ENCODE results near the gene BABAM2.

BABAM2 gene

DNA sequence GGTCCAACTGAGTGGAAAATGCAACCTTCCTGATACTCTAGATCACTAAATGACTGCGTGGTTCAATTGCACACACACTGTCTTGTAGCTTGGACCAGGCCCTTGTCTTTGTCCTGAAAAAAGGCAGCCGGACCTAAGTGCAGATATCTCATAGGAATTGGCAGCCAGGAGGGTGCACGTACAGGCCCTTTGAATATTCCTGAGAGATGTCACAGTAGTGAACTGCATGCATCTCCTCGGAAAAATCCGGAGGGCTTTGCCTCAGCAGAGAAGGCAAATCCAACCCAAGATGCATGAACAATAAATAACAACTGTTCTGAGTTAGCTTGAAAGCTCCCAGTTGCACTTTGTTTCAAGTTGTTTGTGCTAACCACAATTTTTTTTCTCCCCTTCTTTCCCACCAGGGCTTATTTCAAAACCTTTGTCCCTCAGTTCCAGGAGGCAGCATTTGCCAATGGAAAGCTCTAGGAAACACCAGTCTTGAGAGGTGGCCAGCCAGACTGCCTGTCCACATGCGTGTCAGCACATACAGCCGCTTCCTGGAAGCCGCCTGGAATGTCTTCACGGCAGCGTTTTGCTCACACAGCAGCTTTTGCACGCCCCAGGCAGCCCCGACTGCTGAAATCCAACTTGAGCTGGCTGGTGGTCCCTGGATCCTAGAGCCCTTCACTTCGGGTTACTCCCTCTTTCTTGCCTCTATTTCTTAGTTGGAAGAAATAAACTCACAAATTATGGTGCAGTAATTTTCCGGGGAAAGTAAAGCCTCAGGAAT is 447.7 kb downstream of the BABAM2 start:
- DNase-seq = no peak

DNA sequence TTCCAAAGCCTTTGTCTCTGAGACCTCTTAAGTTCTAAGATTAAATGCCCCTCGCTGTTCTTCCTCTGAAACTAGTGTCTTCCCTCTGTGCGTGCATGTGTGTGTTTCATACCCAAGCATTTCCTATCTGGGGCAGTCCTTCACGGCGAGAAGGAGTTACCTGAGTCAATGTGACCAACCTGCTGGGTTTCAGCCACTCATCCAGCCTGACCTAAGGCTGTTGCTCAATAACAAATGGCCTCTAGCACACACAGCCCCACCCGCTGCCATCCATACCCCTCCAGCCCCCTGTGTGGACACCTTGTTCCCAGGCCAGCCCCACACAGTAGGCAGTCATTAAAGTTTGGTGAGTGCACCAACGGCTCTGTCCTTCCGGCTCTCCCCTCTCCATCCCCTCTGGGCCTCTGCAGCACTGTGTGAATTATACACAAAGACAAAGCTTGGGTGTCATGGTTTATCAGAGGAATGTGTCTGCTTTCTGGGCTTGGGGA is 448.3 kb downstream of the BABAM2 start:
- no peak for DNase-seq

- no peak for DNase-seq
Measured at GRCh38 chr2:28339516-28340175, 449.1 kb downstream of the BABAM2 start.

DNA sequence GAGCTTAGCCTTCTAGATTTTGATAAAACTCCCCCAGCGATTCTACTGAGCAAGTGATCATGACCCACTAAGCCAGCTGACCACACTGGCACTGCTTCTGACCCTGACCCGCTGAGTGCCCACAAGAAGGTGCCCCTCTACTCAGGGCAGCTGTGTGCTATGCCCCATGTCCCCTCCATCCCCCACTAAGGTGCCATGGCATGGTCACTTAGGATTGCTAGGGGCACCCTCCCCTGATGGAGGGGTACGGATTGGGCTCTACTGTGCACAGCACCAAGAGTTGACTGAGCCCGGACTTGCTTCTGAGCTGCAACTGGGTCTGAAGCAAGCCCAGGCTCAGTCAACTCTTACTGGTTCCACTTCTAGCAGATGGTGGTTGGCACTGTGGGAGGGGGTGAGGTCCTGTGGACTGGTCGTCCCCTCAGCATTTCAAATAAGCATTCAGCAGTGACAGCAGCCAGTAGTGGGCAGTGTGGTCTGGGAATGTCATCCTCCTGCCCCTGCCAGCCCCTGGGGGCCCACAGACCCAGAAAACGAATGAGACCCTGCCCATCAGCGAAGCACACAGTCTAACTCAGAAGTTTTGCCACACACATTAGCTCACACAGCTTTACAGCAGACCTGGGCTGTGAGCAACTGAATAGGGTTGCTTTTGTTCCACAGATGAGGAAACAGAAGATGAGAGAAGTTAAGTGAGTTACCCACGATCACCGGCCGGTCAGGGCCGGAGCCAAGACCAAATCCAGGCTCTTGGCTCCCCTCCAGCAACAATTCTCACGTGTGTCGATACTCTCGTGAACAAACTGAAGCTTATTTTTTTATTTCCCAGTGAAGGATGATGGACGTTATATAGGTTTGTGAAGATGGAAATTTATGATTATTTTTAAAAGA is 450.0 kb downstream of the BABAM2 start:
- no peak for DNase-seq

GRCh38 chr2:28341208-28341891 is 450.8 kb downstream of the BABAM2 start:
- no peak for DNase-seq

DNA sequence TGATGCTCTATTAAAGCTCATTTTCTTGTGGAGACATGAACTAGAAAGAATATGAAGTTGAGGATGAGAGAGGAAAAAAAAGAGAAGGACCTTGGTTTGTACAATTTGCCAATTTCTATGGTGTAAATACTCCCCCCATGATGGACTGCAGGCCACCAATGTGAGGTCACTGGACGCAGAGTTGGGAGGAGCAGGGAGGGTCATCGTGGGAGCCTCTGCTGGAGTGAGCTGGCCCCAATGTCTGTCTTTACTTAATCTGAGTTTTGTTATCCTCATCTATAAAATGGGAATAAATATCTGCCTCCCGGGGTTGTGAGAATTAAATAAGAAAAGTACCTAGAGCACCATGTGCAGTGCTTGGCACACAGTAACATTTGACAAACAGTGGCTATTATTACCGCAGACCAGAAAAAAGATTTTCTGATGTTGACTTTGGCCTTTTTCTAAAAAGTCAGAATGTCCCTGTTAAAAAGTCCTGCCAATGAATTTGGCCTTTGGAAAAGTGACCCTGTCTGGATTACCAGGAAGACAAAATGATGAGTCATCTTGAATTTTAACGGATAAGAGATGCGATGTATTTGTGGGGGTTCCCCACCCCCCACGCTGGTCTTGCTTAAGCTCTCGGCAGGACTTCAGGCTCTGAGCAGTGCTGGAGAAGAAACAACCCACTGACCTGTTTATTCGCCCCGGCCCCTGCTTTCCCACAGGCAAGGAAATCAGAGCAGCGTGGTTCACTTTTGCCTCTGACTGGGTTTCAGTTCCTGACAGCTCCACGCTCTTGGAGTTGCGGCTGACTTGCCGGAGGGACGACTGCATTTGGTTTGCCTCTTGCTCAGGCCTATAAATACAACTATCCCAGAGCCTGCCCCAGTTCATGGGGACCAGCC is 451.8 kb downstream of the BABAM2 start:
- no peak for DNase-seq

DNA sequence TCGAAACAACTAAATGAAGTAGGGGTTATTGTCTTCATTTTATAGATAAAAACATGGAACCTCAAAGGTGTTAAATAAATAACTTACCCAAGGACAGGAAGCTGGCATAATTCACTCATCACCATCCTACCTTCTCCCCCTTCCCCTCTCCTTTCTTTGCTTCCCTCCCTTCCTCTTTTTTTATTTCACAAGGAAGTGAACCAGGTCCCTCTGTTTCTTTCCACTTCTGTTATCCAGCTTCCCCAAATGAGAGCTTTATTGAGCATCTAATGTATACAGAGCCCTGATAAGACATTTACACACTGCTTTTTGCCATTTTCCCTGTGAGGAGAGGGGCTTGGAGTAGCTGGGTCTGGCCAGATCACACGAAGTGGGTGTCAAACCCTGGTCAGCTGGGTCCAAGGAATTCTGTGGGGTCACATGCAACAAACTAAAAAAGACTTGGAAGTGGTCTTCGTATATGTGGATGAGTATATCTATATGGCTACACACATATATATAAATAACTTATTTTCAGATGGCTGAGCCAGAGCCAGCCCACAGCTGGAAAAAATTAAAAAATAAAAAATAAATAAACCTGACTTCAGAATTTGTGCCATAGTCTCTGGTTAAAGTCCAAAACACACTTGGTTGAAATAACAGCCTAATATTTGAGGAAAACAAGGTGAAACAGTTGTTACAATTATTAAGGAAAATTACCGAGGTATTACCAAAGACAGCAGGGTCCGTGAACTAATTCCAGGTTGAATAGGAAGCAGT is 452.8 kb downstream of the BABAM2 start:
- DNase-seq = no peak

DNA sequence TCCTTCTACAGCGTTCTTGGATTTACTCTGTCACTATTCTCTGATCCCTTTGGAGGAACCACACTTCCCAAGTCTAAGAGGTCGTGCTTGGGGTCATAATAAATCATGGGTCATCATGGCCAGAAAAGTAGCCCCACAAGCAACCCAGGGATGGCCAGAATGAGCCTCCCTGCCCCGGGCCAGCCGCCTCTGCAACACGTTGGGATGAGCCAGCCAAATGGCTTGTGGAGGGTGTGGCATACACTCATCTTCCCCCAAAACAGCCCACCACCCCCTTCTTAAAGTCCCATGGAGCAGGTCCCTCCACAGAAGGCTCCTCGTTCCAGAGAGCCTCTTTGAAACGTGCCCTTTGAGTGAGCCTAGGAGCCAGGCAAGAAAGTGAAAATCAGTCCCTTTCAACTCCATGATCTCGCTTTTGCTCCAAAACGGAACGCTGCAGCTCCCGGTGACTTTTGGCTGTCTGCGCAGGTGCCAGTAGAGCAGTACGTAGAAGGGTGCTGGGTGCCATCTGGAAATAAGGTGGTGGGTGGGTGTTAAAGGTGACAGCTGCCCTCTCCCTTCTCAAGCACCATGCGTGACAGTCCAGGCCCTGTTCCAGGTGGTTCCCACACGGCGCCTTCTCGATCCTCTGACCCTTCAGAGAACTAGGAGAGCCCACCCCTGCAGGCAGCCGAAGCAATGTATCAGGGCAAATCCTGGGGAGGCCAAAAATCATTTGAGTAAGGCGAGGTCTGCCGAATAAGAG is 453.6 kb downstream of the BABAM2 start:
- no peak for DNase-seq

GRCh38 chr2:28344756-28345373 is 454.3 kb downstream of the BABAM2 start:
- no peak for DNase-seq

DNA sequence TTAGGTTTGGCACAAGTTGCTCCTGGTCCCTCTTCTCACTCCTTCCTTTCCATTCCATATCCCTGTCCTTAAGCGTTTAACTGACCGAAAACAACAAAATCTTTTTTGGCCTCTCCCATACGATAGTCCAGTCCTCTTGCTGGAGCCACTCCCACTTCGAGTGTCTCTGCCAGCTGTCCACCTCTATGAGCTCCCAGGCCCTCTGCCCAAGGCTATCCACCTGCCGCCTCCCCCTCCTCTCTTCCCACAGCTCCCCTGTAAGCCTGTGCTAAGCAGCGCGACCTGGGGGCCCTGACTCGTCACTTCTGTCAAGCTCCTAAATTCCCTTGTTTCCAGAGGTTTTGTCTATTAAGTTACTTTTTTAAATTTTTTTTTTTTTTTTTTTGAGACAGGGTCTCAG is 455.1 kb downstream of the BABAM2 start:
- no peak for DNase-seq

GRCh38 chr2:28346587-28346986 is 456.1 kb downstream of the BABAM2 start:
- no peak for DNase-seq

DNA sequence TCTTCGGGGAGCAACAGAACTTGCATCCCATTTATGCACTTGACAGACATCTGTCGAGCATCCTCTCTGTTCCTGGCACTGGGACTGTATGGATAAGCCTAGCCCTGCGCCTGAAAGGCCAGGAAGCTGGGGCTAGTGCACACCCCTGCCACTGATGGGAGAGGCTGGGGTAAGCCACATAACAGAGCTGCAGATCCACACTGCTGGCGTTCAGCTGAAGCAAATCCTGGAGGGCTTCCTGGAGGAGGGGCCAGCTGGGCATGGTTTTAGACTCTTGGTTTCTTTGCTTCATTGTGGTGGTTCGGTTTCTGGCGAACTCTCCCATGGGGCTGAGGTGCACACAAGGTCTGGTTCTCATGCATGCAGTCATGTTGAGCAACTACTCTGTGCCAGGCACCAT is 456.7 kb downstream of the BABAM2 start:
- DNase-seq = no peak

DNA sequence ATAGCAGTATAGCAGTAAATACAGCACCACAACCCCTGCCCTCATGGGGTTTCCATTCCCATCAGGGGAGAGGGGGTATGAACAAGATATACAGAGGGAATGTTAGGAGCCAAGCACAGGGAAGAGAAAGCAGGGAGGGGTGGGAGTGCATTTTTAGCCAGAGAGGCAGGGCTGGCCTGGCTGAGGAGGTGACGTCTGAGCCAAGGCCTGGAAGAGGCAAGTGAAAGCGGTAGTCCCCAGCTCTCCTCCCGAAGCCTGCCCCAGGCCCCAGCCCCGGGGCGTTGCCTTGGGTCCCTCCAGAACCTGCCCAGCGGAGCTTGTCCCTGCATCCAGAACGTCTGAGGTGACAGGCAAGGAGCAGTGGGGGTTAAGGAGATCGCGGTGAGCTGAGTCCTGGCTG is 457.1 kb downstream of the BABAM2 start:
- DNase-seq = no peak

- DNase-seq = peak; percentile 68
Measured at GRCh38 chr2:28348149-28348567, 457.6 kb downstream of the BABAM2 start.

DNA sequence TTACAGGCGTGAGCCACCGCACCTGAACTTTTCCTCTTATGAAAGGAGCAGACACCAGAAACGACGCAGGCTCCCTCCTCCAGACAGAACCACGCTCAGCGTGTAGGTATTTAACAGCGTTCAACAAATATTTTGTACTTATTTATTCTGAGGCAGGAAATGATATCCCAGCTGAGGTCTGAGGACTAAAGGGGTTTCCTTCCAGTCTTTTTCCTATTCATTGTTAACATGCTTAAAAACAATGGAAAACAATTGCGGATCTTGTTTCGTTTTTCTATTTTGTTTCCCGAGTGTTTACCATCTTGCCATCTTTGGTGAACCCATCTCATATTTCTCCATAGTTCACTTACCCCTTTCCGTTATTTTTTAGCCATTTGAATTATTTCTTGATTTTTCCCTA is 458.4 kb downstream of the BABAM2 start:
- DNase-seq = no peak

- DNase-seq = no peak
Measured at GRCh38 chr2:28349546-28350165, 459.1 kb downstream of the BABAM2 start.

GRCh38 chr2:28350196-28350595 is 459.7 kb downstream of the BABAM2 start:
- DNase-seq = no peak

DNA sequence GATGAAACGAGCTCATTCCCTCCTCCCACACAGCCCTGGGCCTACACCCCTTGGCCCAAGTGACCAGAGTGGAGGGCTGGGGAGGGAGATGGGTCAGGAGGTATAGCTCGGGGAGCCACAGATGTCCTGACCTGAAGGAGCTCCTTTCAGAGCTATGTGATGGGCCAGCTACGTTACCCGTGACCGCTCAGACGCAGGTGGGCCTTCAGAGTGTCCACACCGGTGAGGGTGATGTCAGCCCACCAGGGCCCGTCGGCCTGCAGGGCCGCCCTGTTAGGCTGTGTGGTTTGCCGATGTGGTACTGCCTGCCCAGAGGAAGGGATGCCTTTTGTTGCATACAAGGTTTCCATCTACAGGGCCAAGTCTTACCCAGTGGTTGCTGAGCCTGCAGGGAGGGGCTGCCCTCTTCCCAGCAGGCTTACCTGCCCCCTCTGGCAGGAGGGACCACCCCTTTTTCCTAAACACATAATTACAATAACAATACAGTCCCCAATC is 460.3 kb downstream of the BABAM2 start:
- no peak for DNase-seq

- DNase-seq = no peak
Measured at GRCh38 chr2:28351621-28352020, 461.1 kb downstream of the BABAM2 start.
